HepG2 (cell line): ENCODE data around the gene PTTG1. TPM values are rescaled to one million over a fixed set of nuclear protein-coding genes. Genes with fewer than 3 reads are reported as not detected.

Experiments
- ATAC-seq: fragments of 200-7000 bp; cut with Tn5 transposase; 3 replicates; pipeline ENCODE4 v1.9.1; 2020; ENCODE audit warnings: mild to moderate bottlenecking, moderate library complexity
- BruUV-seq: library from RNA; stranded (reverse); fragments of 400-500 nt; replicated peaks from 2 replicates; lab custom pipeline; 2021; lab: Mats Ljungman, UMichigan
- CTCF ChIA-PET: fragments of 300-600 bp; formaldehyde crosslinking; extraction: SDS; loops from one replicate; lab custom pipeline; 2021; ENCODE audit warnings: low total read pairs, inconsistent platforms, low intra/inter-chr PET ratio; lab: Yijun Ruan, JAX
- POLR2A ChIA-PET: fragments of 350-600 bp; sonication (Branson Sonifier 250); formaldehyde crosslinking; loops from one replicate; lab custom pipeline; 2020; ENCODE audit warnings: antibody characterized with exemption, inconsistent platforms; lab: Yijun Ruan, JAX
- DNase-seq: peaks from one replicate; pipeline ENCODE4 v3.0.0-alpha.2; 2015; ENCODE audit warnings: low spot score
- FAIRE-seq: peaks from 3 replicates; lab custom pipeline; 2011; peaks lifted over from hg19 to GRCh38; lab: Jason Lieb, UNC
- H2AFZ ChIP-seq: one replicate; pipeline ENCODE4 v1.6.1; 2011; ENCODE audit warnings: low read length, inconsistent platforms
- H3K27ac ChIP-seq: fragments of 300-600 bp; 3 replicates; pipeline ENCODE4 v1.8.0; 2011; ENCODE audit warnings: mixed run types, mild to moderate bottlenecking, mixed read lengths, low read length, inconsistent platforms; ENCODE audit not compliant: insufficient read depth; ENCODE audit errors: extremely low read length
- H3K27me3 ChIP-seq, 2 experiments: fragments of 200-600 bp in 1 of 2; 2 replicates in 1 of 2; 3 replicates in 1 of 2; pipeline versions ENCODE4 v1.6.0 to v1.8.0; 2011; ENCODE audit warnings: low read length in 2 of 2, mild to moderate bottlenecking in 2 of 2, moderate library complexity in 2 of 2, inconsistent platforms in 1 of 2; ENCODE audit not compliant: insufficient read depth in 2 of 2, control insufficient read depth in 1 of 2
- H3K36me3 ChIP-seq, 2 experiments: fragments of 200-600 bp in 1 of 2; replicated peaks in 1 of 2; 2 replicates in 1 of 2; 3 replicates in 1 of 2; pipeline versions ENCODE4 v1.5.1 to v1.8.0; 2011; ENCODE audit warnings: low read length in 2 of 2, inconsistent platforms in 1 of 2; ENCODE audit not compliant: insufficient read depth in 2 of 2, control insufficient read depth in 1 of 2
- H3K4me1 ChIP-seq: 2 replicates; pipeline ENCODE4 v1.5.1; 2012; ENCODE audit warnings: low read length, inconsistent platforms; ENCODE audit not compliant: insufficient read depth
- H3K4me2 ChIP-seq: 2 replicates; pipeline ENCODE4 v1.6.0; 2011; ENCODE audit warnings: low read depth, low read length, inconsistent platforms
- H3K4me3 ChIP-seq, 3 experiments: fragments of 200-600 bp in 1 of 3; sonication (generic), shearing (Covaris generic) in 1 of 3; replicated peaks in 1 of 3; 2 replicates each; pipeline ENCODE4 v1.5.1; 2011 to 2016; ENCODE audit warnings: low read length in 3 of 3, inconsistent platforms in 2 of 3, low read depth in 2 of 3, mild to moderate bottlenecking in 2 of 3, control low read depth in 1 of 3, mixed read lengths in 1 of 3; ENCODE audit not compliant: insufficient read depth in 1 of 3
- H3K79me2 ChIP-seq: one replicate; pipeline ENCODE4 v1.6.1; 2011; ENCODE audit warnings: low read length, inconsistent platforms; ENCODE audit not compliant: insufficient read depth
- H3K9ac ChIP-seq: 2 replicates; pipeline ENCODE4 v1.6.0; 2011; ENCODE audit warnings: mild to moderate bottlenecking, low read depth, low read length, inconsistent platforms; ENCODE audit not compliant: insufficient read depth
- H3K9me3 ChIP-seq: 2 replicates; pipeline ENCODE4 v1.5.1; 2012; ENCODE audit warnings: mild to moderate bottlenecking, low read length
- H4K20me1 ChIP-seq: 2 replicates; pipeline ENCODE4 v1.6.0; 2011; ENCODE audit warnings: inconsistent platforms, mild to moderate bottlenecking, low read length, moderate library complexity; ENCODE audit not compliant: insufficient read depth
- ASH2L ChIP-seq: fragments of 300-600, 200-600 bp; sonication (generic); IDR thresholded peaks from 2 replicates; pipeline ENCODE4 v1.7.0; 2017; ENCODE audit warnings: low read depth, mild to moderate bottlenecking, moderate library complexity, mixed read lengths, low read length; ENCODE audit not compliant: insufficient read length
- HMGA1 ChIP-seq: sonication (generic); formaldehyde crosslinking; conservative IDR thresholded peaks from 2 replicates; pipeline ENCODE4 v1.4.0; 2020; ENCODE audit warnings: missing genetic modification reagents
- MAZ ChIP-seq, 2 experiments: sonication (generic) in 1 of 2; formaldehyde crosslinking in 1 of 2; IDR thresholded peaks; 2 replicates each; pipeline versions ENCODE4 v1.5.0 to v1.6.1; 2012 to 2020; ENCODE audit warnings: low read depth in 2 of 2, mild to moderate bottlenecking in 2 of 2, borderline replicate concordance in 1 of 2, improper control_type of control experiment in 1 of 2, low read length in 1 of 2, missing genetic modification reagents in 1 of 2, moderate library complexity in 1 of 2
- RXRB ChIP-seq: IDR thresholded peaks from 2 replicates; pipeline ENCODE4 v1.6.1; 2016; ENCODE audit warnings: borderline replicate concordance, missing genetic modification reagents, missing compliant biosample characterization
- SRSF9 ChIP-seq: fragments of 200-400 bp; formaldehyde crosslinking; IDR thresholded peaks from 2 replicates; pipeline ENCODE4 v1.6.1; 2018; ENCODE audit warnings: borderline replicate concordance, mild to moderate bottlenecking, low read depth, low read length; ENCODE audit not compliant: insufficient read depth, poor library complexity, severe bottlenecking
- THAP7 ChIP-seq: sonication (generic); formaldehyde crosslinking; IDR thresholded peaks from 2 replicates; pipeline ENCODE4 v1.8.1; 2023; ENCODE audit warnings: mild to moderate bottlenecking, missing genetic modification reagents
- ZBTB46 ChIP-seq: sonication (generic); formaldehyde crosslinking; IDR thresholded peaks from 2 replicates; pipeline ENCODE4 v1.4.0; 2020; ENCODE audit warnings: mild to moderate bottlenecking, missing genetic modification reagents, borderline replicate concordance
- ZNF614 ChIP-seq: IDR thresholded peaks from 2 replicates; pipeline ENCODE4 v1.6.1; 2018; ENCODE audit warnings: missing biosample characterization, missing genetic modification reagents, inconsistent platforms, borderline replicate concordance
- WGBS: methylation state at CpG from one replicate; pipeline ENCODE4 v1.1.6; 2017; ENCODE audit warnings: low lambda C conversion rate; 5-methylcytosine and 5-hydroxymethylcytosine counted together
- in situ Hi-C: cut with HindIII; loops from 2 replicates; pipeline ENCODE4 v1.10.0; 2017; ENCODE audit warnings: low pct_unique_long_range_greater_than_20kb; ENCODE audit not compliant: extremely low pct_ligation_motif_present
- intact Hi-C: fragments of 100-400 bp; cut with micrococcal nuclease; formaldehyde crosslinking; loops from one replicate; pipeline ENCODE4 v1.10.0; 2022; ENCODE audit not compliant: unreplicated experiment
- polyA plus RNA-seq, 8 experiments: library from polyadenylated mRNA; depleted of rRNA in 3 of 8; stranded (reverse) in 7 of 8; unstranded in 1 of 8; fragments of >200 nt; fragmentation: Illumina TruSeq in 4 of 8; extraction: Trizol in 4 of 8; gene quantifications; 2 replicates each; pipeline versions ENCODE4 v1.2.1 to v1.2.3, GENCODE V29; 2011 to 2016; ENCODE audit warnings: low read depth in 4 of 8, missing spikeins in 1 of 8, mixed read lengths in 1 of 8; ENCODE audit not compliant: insufficient read depth in 1 of 8
- total RNA-seq, 5 experiments: library from RNA; depleted of rRNA; stranded (reverse); fragments of >200 nt; fragmentation: Illumina TruSeq; extraction: Trizol; gene quantifications; 2 replicates each; pipeline ENCODE4 v1.2.3, GENCODE V29; 2016; ENCODE audit warnings: low read depth in 1 of 5

PTTG1 gene
- total and polyA plus RNA-seq, 2 of the 13 experiments (the other 11 are each of a cell fraction or from before 2014, with no cell fraction given), result 102 to 161 TPM

GRCh38 chr5:160419458-160420330 is 2.0 kb upstream of the PTTG1 start:
- Histone ChIP-seq H3K9ac (peak overlapping the region; percentile 98), H3K27me3 (no peaks in the 10 kb centered on the region; a peak in 1 of 5 replicates), H4K20me1 (no peaks in the 10 kb centered on the region; the same call in 1 of the 2 replicates), H3K79me2 (peaks cover 61% of the 10 kb centered on the region), H3K9me3 (no peaks in the 10 kb centered on the region), H3K4me3 (peak overlapping the region; percentile 81 to 99 (median 96)), H3K4me1 (peaks cover 56% of the 10 kb centered on the region), H3K4me2 (peak overlapping the region; percentile 83), H2AFZ (peak overlapping the region; percentile 94), H3K27ac (peak overlapping the region; percentile 80), H3K36me3 (peaks cover 0 to 5% of the 10 kb centered on the region in 2 experiments; a peak in 3 of 5 replicates)
- 3% methylated on average over 11 of the region's 11 CpGs for WGBS
- POLR2A ChIA-PET, result interaction anchor here (0.6 to 3.3 kb wide), 10 partner anchors 9 to 474 kb away, joined by 3 to 15 read pairs (median 4); partner anchors contain the start of genes FAM200C and PWWP2A
- CTCF ChIA-PET, result no interaction called here
- no peak for DNase-seq
- in situ Hi-C loops (no loop called here), intact Hi-C loops (loop anchor here (2.0 kb wide), 2 partner anchors 47 to 57 kb away; no protein-coding TSS in a partner anchor)
- no TSS peak for BruUV-seq
- peak; percentile 9 for ATAC-seq
- no peak for TF ChIP-seq RXRB (CRISPR knock-in tag)
- peak; percentile 15 for TF ChIP-seq ASH2L
- no peak for TF ChIP-seq MAZ (IDR thresholded peaks at IDR 0.05; ENCODE audit: borderline replicate concordance, low read depth, low read length)
- TF ChIP-seq MAZ (CRISPR knock-in tag; IDR thresholded peaks at IDR 0.05; ENCODE audit: low read depth), result 0 out of 2 replicates have a peak, but pooled peaks have one; percentile 7
- TF ChIP-seq HMGA1 (CRISPR knock-in tag), result no peak
- no peak for FAIRE-seq

DNA sequence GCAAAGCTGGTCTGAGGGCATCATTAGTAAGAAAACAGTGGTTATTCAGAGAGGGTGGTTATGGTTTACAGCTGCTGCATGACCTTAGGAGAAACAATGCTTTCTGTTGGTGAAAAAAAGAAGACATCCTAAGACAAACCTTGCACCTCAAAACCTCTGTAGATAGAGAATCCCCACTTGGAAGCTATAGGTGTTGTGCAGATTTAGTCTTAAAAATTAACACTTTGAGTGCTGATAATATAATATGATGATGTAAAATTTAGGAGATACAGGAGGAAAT is 1.4 kb upstream of the PTTG1 start:
- Histone ChIP-seq H3K9me3 (no peaks in the 10 kb centered on the region), H3K27me3 (no peaks in the 10 kb centered on the region; a peak in 1 of 5 replicates), H3K9ac (peak overlapping the region; percentile 98), H4K20me1 (no peaks in the 10 kb centered on the region; the same call in 1 of the 2 replicates), H2AFZ (peak overlapping the region; percentile 94), H3K79me2 (peaks cover 64% of the 10 kb centered on the region), H3K4me1 (peaks cover 61% of the 10 kb centered on the region), H3K27ac (no peak overlapping the region), H3K36me3 (no peaks in the 10 kb centered on the region; a peak in 4 of 5 replicates), H3K4me3 (peak overlapping the region; percentile 81 to 99 (median 96); a peak in 5 of 6 replicates), H3K4me2 (peak overlapping the region; percentile 83)
- in situ Hi-C loops (no loop called here), intact Hi-C loops (loop anchor here (2.0 kb wide), 1 partner anchor 47 kb away; no protein-coding TSS in a partner anchor)
- DNase-seq (no peak), ATAC-seq (no peak), FAIRE-seq (no peak)
- no TSS peak for BruUV-seq
- POLR2A ChIA-PET, result interaction anchor here (2.7 to 3.3 kb wide), 3 partner anchors 20 to 57 kb away, joined by 11 to 15 read pairs (median 11); partner anchors contain the start of gene FAM200C
- CTCF ChIA-PET, result no interaction called here
- TF ChIP-seq SRSF9 (no peak), ZNF614 (CRISPR knock-in tag) (no peak), ZBTB46 (CRISPR knock-in tag) (no peak), THAP7 (CRISPR knock-in tag) (no peak)
